ENCODE measurements around the gene ACSL3.
"Not testable (repeated sequence)": the region's sequence is repeated elsewhere in the genome, so short reads cannot be mapped to it uniquely, and the experiment has no call there.

ACSL3 gene

DNA sequence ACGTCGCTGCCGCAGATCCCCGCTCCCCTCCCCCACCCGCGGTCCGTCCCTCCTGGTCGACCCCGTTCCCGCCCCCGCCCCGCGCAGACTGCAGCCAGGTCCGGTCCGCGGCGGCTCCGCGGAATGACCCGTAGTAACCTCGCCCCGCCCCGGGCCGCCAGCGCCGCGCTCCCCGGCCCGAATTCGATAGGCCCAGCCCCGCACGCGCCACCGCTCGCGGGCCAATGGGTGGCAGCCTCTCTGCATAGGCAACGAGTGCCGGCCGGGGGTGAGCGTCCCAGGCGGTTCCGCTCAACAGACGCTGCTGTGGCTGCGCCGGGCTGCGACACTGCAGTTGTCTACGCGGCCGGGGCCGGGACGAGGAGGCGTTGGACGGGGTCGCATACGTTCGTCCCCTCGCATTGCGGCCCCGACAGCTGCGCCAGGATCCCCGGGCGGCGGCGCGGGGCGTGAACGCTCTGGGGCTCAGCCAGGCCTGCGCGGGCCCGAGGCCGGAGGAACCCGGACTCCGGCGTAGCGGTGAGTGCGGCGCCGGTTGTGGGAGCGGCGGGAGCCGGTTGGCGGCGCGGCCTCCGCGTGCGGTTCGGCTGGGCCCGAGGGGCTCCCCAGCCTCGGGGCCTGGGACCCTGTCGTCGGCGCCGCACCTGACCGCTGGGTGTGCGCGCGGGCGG is at the start of gene ACSL3:
ACSL3 (plus strand) TSS at position 297 of the 671 bp plus-strand sequence. CDS start 47,737 bp downstream, outside the sequence.
- DNase-seq = peak; percentile 91

DNA sequence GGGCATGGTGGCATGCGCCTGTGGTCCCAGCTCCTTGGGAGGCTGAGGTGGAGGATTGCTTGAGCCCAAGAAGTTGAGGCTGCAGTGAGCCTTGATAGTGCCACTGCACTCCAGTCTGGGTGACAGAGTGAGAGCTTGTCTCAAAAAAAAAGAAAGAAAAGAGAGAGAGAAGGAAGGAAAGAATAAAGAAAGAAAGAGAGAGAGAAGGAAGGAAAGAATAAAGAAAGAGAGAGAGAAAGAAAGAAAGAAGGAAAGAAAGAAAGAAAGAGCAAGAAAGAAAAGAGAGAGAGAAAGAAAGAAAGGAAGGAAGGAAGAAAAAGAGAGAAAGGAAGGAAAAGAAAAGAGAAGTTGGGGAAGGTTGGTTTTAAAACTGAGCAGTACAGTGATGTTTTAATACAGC is 49.0 kb upstream of the ACSL3 start:
- no peak for DNase-seq

DNA sequence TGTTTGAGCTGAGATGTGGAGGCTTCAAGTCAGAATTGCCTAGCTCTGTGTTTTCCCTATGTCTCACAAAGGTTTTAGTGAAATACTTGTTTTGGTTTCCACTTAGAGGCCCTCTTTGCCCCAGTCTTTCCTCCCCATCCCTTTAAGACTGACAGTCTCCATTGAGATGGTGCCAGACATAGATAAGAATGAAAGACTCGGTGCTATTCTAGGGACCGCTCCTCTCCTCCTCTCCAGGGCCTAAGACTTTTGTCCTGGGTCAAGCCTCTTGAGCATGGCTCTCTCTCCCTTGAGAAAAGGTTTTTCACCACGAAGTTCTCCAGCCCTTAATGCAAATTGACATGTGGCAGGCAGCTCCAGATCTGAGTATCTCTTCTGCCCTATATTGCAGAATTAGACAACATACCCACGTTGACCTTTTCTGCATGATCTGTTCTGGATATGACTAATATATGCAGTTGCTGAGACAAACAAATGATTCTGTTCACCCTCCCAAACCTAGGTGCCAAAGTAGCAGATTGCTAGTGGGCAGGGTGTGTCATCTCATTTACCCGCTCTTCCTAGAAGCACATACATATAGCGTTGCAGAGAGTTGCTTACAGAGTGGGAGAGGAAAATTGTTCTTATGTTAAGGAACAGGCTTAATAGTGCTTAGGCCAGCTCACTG is 47.5 kb upstream of the ACSL3 start:
- no peak for DNase-seq

DNA sequence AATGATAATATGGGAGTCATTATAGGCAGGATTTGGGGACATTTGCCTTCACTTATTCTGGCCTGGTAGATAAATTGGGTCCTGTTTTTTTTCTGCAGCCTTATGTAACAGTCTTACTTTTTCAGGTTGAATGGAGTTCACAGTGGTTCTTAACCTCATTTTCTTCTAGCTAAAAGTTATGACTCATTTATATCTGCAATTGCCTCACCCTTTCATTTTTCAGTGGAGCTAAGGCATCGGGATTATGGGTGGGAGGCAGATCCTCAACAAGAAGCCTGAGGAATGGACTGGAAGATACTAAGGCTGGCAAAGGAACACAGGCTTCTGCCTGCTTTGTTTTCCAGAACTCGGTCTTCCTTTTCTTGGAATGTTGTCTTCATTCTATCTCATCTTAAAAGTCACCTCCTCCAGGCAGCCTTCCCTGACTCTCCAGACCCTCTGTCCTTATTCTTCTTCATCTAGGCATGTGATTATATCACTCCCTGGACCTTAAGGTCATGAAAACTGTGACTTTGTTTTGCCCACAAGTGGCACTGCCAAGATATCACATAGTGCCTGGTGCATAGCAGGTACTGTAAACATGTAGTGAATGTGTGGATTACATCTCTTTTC is 41.0 kb upstream of the ACSL3 start:
- no peak for DNase-seq

DNA sequence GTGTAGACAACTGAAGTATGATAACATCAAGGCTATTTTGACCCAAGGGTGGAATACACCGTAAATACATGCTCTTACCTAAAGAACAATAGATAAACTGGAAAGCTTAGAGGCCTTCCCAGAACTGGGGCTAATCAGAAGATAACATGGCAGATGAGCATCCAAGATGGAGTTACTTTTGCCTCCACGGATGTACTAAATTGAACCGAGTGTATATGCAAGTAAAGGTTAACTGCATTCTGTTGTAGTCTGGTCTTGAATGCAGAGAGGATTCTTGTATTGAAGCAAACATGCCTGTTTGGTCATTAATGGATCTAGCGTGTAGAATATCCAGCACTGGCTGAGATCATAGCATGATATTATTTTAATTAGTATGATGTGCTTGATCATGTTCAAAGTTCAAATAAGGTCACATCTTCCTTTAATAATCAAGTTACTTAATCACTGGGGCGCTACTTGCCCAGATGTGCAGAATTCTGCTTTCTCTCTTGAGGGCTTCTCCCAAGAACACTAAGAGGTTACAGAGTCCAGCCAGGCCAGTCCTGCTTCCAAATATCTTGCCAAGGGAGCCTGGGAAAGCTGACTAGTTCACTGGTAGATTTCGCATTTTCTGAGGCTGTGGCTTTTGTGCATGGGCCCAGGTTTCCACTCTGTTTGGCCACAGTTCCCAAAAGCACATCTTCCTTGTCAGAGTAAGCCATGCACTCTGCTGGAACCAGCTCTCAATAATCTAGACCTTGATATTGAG is 37.5 kb upstream of the ACSL3 start:
- DNase-seq = no peak

DNA sequence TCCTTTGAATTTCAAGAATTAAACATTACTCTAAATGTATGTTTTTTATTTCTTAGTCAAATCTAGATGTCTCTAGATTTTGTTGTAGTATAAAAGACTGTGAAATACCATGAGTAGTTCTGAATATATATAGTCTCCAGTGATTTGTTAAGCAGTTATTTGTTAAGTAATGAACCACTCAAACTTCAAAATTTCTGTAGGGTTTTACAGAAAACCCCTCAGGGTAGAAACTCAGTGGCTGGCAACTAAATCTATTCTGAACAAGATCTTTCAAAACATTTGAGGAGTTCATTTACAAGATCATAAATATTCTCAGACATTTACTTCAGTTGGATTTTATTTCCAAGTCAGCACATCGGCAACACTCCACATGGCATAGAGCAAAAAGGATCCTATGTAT is 35.8 kb upstream of the ACSL3 start:
- no peak for DNase-seq

DNA sequence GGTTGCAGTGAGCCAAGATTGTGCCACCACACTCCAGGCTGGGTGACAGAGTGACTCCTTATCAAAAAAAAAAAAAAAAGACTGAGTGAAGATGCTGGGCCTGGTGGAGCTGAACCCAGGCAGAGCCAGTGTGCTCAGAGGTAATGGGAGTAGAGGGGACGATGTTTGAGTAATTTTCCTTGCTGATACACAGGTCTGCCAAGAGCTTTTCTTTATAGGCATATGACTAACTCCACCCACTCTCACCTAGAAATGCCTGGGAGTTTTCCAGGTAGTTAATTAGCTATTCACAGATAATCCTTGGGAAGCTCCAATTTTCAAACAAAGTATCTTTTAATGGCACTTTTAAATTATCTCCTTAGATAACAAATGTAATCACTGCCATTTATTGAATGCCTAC is 33.4 kb upstream of the ACSL3 start:
- DNase-seq = no peak

DNA sequence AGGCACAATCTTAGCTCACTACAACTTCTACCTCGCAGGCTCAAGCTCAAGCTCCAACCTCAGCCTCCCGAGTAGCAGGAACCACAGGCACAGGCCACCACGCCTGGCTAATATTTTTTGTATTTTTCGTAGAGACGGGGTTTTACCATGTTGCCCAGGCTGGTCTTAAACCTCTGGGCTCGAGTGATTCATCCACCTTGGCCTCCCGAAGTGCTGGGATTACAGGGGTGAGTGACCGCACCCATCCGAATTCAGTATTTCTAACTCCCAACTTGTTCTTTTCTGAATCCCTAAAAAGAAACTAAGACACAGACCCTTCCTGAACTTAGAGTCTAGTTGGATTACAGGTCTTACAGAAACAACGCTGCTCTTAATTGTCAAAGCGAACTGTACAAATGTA is 32.3 kb upstream of the ACSL3 start:
- DNase-seq = no peak

DNA sequence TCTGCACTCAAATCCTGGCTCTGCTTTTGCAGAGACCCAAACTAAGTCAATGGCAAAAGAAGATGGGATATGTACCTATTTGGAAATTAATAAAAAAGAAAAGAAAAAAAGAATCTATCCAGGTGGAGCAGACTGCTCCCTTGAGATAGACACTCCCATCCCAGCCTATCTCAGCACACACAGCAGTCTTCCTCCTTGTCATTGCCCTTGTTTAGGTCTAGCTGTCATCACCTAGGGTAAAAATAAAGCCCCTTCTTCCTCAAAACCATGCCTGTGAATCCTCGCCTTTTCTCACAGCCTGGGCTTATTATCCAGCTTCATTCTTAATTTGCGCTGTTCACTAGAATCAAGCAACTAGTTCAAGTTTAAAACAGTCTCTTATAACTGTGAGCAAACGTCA is 30.7 kb upstream of the ACSL3 start:
- no peak for DNase-seq

DNA sequence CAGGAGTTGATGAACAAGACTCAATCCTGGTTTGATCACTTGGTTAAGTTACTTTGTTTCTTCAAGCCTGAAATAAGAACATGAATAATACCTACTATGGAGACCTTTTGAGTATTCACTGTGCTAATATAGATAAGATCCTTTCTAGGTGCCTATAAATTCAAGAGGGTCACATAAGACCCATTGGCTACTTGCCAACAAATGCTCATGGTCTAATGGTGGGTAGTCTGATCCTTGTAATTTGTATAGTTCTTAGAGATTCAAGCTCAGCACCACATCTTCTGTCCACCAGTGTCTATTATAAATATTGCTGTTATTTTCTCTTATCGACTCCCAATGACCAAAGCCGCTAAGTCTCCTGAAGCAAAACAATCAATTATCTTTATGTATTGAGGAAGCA is 27.4 kb upstream of the ACSL3 start:
- no peak for DNase-seq

DNA sequence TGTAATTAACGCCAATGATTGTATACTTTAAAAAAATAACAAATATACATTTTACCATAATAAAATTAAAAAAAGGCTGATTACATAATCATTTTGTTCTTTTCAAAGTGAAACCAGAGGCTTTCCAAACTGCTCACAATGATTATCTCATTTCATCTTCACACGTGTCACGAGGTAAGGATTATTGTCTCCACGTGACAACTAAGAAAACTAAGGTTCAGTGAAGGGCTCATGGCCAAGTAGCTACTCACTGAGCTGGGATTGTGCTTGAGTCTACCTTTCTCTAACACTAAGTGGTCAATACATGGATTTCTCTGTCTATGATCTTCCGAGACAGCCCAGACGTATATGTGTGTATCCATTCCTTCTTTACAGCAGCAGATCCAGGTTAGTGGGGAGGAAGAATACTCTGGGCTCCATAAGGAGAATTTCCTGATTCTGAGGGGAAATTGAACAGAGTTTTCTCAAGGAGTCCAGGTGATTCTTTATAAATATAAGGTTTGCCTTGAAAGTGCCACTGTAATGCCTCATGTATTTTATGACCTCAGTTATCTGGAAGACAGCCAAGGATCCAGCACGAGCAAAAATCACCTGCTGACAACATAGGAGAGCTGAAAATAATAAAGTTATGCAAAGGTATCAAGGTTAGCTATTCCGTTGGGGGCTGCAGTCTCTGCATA is 25.6 kb upstream of the ACSL3 start:
- DNase-seq = no peak

DNA sequence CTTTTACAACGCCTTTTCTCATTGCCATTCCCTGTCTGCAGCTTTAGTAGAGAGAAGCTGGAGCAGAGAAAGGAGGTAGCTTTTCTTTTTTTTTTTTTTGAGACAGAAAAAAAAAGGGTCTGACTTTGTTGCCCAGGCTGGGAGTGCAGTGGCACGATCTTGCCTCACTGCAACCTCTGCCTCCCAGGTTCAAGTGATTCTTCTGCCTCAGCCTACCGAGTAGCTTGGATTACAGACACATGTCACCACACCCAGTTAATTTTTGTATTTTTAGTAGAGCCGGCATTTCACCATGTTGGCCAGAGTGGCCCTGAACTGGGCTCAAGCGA is 25.0 kb upstream of the ACSL3 start:
- DNase-seq = no peak

DNA sequence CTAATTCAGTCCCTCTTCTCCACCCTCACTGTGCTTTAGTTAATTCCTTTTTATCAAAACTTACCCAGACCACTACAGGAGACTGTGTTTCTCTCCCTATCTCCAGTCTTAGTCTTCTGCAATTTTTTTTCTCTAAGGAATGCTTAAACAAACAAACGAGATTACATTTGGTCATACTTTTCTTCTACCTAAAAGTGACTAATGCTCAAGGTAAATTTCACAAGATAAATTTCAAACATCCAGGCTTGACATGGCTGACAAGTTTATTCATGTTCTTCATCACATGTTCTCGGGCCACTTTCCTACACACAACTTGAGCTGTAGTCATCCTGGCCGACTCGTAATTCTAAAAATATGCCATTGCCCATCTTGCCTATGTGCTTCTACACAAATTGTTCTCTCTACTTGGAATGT is 23.2 kb upstream of the ACSL3 start:
- no peak for DNase-seq

DNA sequence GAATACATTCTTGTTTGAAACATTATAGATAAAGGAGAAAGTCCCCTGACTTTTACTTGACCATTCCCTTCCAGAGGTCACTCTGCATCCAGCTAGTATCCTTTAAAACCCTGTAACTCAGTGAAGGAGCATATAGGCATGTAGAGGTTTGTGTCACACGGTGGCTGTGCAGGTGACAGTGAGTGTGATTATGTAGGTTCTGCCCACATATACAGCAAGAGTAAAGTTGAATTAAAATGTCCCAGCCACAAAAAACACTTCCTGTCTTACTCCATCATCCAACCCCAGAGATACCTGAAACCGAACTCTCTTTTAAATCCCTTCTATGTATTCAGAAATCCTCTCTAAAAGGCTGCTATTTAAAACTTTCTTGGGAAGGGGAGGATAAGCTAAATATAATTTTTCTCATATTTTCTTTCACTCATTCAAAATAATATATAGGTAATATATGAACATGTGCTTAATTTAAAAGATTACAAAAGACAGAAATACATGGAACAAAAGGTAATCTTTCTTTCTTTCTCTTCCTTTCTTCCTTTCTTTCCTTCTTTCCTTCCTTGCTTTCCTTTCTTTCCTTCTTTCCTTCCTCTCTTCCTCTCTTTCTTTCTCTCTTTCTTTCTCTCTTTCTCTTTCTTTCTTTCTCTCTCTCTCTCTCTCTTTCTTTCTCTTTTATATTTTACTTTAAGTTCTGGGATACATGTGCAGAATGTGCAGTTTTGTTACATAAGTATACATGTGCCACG is 20.6 kb upstream of the ACSL3 start:
- no peak for DNase-seq

DNA sequence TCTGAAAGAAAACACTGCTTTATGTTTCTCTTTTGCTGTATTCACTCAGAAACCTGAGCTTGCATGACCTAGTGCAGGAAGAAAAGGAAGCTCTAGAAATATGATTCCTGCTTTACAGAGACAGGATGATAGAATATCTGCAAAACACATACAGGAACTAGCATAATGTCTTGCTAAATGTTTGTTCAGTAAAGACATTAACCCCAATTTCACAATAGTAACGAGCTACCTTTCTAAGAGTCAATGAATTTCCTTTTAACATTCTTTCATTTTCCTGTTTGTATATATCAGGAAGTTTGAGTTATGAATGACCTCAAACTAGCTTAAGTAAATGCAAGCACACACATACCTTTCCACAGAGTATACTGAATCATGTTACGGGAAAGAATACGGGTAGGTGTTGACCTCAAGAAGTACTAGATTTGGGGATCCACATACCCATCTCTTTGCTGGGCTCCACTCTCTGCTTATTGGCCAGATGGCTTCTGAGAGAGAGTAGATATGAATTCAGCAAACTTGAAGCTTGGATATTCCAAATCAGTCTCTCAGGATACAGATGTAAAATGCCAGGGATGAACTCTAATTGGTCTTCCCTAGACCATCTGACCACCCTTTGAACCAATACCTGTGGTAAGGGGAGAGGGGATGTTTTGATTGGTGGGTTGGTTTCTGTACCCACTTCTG is 18.2 kb upstream of the ACSL3 start:
- DNase-seq = no peak

DNA sequence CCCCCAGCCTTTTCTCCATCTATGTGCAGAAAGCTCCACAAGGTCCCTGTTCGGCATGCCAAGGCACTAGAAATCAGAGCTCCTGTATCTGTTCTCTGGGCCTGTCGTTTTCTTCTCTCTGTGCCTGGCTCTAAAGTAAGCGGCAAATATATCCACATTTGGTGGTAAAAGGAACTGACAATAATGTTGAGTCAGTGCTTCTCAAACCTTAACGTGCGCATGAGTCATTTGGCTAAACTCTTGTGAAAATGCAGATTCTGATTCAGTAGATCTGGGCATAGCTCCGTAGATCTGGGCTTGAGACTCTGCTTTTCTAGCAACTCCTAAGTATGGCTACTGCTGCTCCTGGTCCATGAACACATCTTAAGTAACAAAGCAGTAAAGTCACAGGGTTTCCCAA is 16.5 kb upstream of the ACSL3 start:
- no peak for DNase-seq

DNA sequence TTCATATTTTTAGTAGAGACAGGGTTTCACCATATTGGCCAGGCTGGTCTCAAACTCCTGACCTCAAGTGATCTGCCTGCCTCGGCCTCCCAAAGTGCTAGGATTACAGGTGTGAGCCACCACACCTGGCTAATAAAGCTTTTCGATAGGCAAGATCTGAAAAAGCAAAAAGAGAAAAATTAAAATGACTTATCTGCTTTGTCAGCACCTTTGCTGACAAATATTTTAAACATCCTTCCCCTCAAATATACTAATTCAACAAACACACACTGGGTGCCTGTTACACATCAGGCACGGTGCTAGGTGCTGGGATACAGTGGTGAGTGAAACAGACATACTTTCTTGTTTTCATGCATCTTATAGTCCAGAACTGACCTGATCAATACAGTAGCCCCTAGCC is 15.5 kb upstream of the ACSL3 start:
- not testable (repeated sequence) for DNase-seq

DNA sequence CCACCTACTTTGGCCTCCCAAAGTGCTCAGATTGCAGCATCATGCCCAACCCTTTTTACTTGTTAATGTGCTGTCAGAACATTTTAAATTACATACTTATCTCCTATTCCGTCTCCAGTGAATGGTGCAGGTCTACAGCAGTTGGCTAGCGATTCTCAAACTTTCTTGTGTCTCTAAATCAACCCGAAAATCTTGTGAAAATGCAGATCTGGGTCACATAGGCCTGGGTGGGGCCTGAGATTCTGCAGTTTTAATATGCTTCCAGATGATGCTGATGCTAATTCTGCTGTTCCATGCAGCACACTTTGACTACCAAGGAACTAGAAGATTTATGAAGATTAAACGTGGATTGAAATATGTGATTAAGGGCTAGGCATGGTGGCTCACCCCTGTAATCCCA is 14.8 kb upstream of the ACSL3 start:
- no peak for DNase-seq

DNA sequence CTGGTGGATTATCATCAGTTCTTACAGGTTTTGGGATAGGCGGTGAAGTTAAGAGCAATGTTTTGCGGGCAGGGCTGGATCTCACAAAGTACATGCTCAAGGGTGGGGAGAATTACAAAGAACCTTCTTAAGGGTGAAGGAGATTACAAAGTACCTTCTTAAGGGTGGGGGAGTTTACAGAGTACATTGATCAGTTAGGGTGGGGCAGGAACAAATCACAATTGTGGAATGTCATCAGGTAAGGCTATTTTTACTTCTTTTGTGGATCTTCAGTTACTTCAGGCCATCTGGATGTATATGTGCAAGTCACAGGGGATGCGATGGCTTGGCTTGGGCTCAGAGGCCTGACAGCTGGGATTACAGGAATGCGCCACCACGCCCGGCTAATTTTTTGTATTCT is 12.8 kb upstream of the ACSL3 start:
- DNase-seq = not testable (repeated sequence)

DNA sequence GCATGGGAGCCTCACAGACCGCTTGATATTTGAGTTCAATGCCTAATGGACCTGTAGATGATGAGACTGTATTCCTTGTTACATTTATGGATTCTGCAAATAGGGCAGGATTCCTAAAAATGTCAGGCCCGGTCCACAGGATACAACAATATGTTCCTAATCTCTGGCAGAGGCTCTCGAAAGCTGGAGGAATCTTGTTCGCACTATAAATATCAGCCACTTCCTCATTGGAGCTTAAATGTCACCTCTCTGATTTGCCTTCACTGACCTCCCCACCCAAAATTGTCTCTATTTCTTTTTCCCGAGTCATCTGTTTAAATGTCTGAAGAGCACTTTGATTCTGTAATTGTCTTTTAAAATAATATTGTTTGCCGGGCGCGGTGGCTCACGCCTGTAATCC is 12.0 kb upstream of the ACSL3 start:
- DNase-seq = no peak

DNA sequence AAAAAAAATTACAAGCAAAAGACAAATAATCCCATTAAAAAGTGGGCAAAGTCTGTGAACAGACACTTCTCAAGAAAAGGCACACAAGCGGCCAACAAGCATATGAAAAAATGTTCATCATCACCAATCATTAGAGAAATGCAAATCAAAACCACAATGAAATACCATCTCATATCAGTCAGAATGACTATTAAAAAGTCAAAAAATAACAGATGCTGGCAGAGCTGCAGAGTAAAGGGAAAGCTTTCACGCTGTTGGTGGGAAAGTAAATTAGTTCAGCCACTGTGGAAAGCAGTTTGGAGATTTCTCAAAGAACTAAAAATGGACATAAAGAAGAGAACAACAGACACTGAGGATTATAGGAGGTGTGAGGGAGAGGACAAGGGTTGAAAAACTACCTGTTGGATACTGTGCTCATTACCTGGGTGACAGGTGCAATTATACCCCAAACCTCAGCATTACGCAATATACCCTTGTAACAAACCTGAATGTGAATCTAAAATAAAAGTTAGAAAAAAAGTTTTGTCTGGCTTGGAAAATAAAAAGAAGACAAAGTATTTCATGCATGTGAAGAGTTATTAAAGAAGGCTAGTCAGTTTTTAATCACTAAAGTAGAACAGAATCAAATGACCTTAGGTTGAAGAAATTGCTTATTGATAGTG is 8.7 kb upstream of the ACSL3 start:
- no peak for DNase-seq

All from CD4-positive, alpha-beta T cell treated with Interleukin-6 for 4 hours (primary cell).